Gastroesophageal sphincter (tissue), 3 donors: ENCODE data around the gene CENPI.
"Not testable (repeated sequence)": the region's sequence is repeated elsewhere in the genome, so short reads cannot be mapped to it uniquely, and the experiment has no call there.

Source experiments
- POLR2AphosphoS5 ChIP-seq: sonication (generic); formaldehyde crosslinking; IDR thresholded peaks from one replicate; pipeline ENCODE4 v1.6.1; 2017; ENCODE audit warnings: antibody characterized with exemption
- TF ChIP-seq, protein P1 (sequence below), 4 experiments: fragments of 200-600 bp in 2 of 4; fragments of 450-650 bp in 2 of 4; sonication (generic) in 1 of 4; IDR thresholded peaks; one replicate each; pipeline ENCODE4 v1.5.1; 2017 to 2019; ENCODE audit warnings: antibody characterized with exemption in 4 of 4, mild to moderate bottlenecking in 2 of 4, moderate library complexity in 2 of 4

DNA sequence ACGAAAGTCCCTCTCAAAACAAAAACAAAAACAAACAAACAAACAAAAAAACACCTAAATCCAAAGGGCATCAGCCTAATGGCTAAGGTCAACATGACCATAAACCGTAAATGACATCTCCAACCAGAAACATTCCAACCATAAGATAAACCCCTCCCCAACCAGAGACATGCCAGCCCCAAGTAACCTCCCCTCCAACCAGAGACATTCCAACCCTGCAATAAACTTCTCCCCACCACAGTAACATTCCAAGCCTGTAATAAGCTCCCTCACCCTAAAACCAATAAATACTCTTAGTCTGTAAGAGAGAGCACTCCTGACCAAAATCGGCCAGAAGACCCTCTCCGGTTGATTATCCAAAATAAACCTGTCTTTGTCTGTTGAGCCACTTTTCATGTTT lies 41.5 kb upstream of the CENPI start:
- TF ChIP-seq, protein P1, sequence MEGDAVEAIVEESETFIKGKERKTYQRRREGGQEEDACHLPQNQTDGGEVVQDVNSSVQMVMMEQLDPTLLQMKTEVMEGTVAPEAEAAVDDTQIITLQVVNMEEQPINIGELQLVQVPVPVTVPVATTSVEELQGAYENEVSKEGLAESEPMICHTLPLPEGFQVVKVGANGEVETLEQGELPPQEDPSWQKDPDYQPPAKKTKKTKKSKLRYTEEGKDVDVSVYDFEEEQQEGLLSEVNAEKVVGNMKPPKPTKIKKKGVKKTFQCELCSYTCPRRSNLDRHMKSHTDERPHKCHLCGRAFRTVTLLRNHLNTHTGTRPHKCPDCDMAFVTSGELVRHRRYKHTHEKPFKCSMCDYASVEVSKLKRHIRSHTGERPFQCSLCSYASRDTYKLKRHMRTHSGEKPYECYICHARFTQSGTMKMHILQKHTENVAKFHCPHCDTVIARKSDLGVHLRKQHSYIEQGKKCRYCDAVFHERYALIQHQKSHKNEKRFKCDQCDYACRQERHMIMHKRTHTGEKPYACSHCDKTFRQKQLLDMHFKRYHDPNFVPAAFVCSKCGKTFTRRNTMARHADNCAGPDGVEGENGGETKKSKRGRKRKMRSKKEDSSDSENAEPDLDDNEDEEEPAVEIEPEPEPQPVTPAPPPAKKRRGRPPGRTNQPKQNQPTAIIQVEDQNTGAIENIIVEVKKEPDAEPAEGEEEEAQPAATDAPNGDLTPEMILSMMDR (IDR thresholded peaks at IDR 0.05) = not testable (repeated sequence)
- not testable (repeated sequence) for TF ChIP-seq POLR2AphosphoS5
